Muscle of leg (tissue), 16 donors: ENCODE results near the gene INHBE. TPM values are rescaled to one million over a fixed set of nuclear protein-coding genes. Genes with fewer than 3 reads are reported as not detected.
"Not testable (repeated sequence)": the region's sequence is repeated elsewhere in the genome, so short reads cannot be mapped to it uniquely, and the experiment has no call there.

ENCODE experiments used
- DNase-seq: peaks from one replicate; pipeline ENCODE4 v3.0.0; 2013
- H3K27ac ChIP-seq: one replicate; pipeline ENCODE4 v1.5.1; 2013; ENCODE audit warnings: mild to moderate bottlenecking, low read length, control low read depth
- H3K27me3 ChIP-seq: one replicate; pipeline ENCODE4 v1.6.1; 2013; ENCODE audit warnings: low read length; ENCODE audit not compliant: control insufficient read depth, insufficient read depth
- H3K36me3 ChIP-seq: one replicate; pipeline ENCODE4 v1.6.1; 2013; ENCODE audit warnings: low read length; ENCODE audit not compliant: control insufficient read depth, insufficient read depth
- H3K4me1 ChIP-seq: one replicate; pipeline ENCODE4 v1.6.1; 2013; ENCODE audit warnings: low read length; ENCODE audit not compliant: control insufficient read depth, insufficient read depth
- H3K4me3 ChIP-seq: one replicate; pipeline ENCODE4 v1.5.1; 2013; ENCODE audit warnings: low read length, control low read depth
- H3K9me3 ChIP-seq: replicated peaks from 2 replicates; pipeline ENCODE4 v1.6.1; 2013; ENCODE audit warnings: low read depth, low read length; ENCODE audit not compliant: control insufficient read depth
- WGBS: methylation state at CpG from one replicate; pipeline ENCODE4 v1.1.5; 2013; ENCODE audit warnings: missing lambda C conversion rate; ENCODE audit not compliant: insufficient coverage; 5-methylcytosine and 5-hydroxymethylcytosine counted together
- long read RNA-seq, 11 donors: transcript quantifications; one replicate each; lab custom pipeline, GENCODE V29; 2026
- polyA plus RNA-seq, 8 donors: library from polyadenylated mRNA; unstranded; fragments of 120-200 nt; gene quantifications; one replicate each; pipeline versions ENCODE4 v1.2.1 to v1.2.3, GENCODE V29; 2013; ENCODE audit warnings: inconsistent platforms in 1 of 8, low replicate concordance in 1 of 8; ENCODE audit not compliant: insufficient read length in 8 of 8, insufficient read depth in 1 of 8
- total RNA-seq: library from RNA; stranded (reverse); fragments of 120-200 nt; gene quantifications from one replicate; pipeline ENCODE4 v1.2.4, GENCODE V29; 2013

INHBE gene, protein sequence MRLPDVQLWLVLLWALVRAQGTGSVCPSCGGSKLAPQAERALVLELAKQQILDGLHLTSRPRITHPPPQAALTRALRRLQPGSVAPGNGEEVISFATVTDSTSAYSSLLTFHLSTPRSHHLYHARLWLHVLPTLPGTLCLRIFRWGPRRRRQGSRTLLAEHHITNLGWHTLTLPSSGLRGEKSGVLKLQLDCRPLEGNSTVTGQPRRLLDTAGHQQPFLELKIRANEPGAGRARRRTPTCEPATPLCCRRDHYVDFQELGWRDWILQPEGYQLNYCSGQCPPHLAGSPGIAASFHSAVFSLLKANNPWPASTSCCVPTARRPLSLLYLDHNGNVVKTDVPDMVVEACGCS
- 1.8 TPM for total RNA-seq
- 1 to 10 TPM; 1.4 to 2.9 (median 2.1) TPM for polyA plus RNA-seq
- long read RNA-seq, donor 1, result 0 reads
- long read RNA-seq, donor 2, partial matches to known transcripts, result 0 of 1 reads
- long read RNA-seq, donor 2, other reads (novel, unspliced or antisense), result 0 of 1 reads
- long read RNA-seq, donor 3, result 0 reads
- long read RNA-seq, donor 4, result 0 reads
- long read RNA-seq, donor 5, result 0 reads
- long read RNA-seq, donor 6, partial matches to known transcripts, result 0 of 1 reads
- long read RNA-seq, donor 6, other reads (novel, unspliced or antisense), result 0 of 1 reads
- long read RNA-seq, donor 7, partial matches to known transcripts, result 0 of 2 reads
- long read RNA-seq, donor 7, other reads (novel, unspliced or antisense), result 0 of 2 reads
- long read RNA-seq, donor 8, result 0 reads
- long read RNA-seq, donor 9, partial matches to known transcripts, result 0 of 1 reads
- long read RNA-seq, donor 9, other reads (novel, unspliced or antisense), result 0 of 1 reads
- long read RNA-seq, donor 10, partial matches to known transcripts, result 0 of 1 reads
- long read RNA-seq, donor 10, other reads (novel, unspliced or antisense), result 0 of 1 reads
- long read RNA-seq, donor 11, result 0 reads

DNA sequence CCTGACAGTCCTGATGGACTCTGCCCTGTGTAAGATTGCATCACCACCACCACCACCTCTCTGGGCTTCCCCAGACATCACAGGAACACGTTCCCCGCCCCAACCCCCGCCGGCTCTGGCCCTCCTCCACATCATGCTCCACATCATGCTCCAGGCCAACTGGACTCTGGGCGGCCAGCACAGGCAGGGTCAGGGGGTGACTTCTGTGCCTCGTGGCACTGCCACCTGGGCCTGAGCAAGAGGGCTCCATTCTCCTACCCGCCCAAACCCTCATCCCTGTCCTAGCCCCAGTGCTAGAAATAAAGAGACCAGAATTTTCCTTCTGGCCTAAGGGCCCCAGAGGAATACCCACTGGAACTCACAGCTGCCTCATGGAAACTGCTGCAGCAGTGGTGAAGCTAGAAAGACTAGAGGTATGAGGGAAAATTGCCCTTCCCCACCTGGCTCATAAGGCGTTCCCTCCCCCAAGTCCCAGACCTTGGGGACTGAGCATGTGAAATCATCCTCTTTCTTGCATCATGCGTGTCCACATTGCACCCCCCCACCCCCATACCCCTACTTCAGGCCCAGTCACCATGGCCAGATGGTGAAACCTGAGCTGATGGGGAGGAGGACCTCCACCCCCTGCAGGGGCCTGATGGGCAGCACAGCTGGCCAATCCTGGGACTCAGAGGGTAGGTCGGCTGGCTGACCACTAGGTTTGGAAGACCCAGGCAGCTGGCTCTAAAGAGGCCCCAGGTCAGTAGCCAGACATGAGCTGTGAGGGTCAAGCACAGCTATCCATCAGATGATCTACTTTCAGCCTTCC is at the start of gene INHBE:
Gene INHBE, plus strand, starts transcription at position 742 of the 808 bp plus-strand sequence. CDS start 230 bp downstream, outside the sequence.
- no peaks in the 10 kb centered on the region for H3K9me3 ChIP-seq
- no peaks in the 10 kb centered on the region for H3K27me3 ChIP-seq
- no peaks in the 10 kb centered on the region for H3K36me3 ChIP-seq
- WGBS, result 28% methylated on average over 9 of the region's 10 CpGs
- H3K4me1 ChIP-seq, result peaks cover 54% of the 10 kb centered on the region
- H3K27ac ChIP-seq, result peak within 1 kb of the TSS; percentile 60
- H3K4me3 ChIP-seq, result no peak within 1 kb of the TSS
- peak; percentile 69 for DNase-seq

DNA sequence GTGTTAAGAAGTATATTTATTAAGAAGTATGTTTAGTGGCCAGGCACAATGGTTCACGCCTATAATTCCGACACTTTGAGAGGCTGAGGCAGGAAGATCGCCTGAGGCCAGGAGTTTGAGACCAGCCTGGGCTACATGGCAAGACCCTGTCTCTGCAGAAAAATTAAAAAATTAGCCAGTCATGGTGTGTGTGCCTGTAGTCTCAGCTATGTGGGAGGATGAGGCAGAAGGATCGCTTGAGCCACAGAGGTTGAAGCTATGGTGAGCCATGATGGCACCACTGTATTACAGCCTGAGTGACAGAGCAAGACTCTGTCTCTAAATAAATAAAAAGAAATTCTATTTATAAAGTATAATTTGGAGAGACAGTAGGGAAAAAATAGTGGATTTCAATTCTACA is 44.6 kb upstream of the INHBE start:
- H3K9me3 ChIP-seq, result no peaks in the 10 kb centered on the region
- no peaks in the 10 kb centered on the region for H3K27me3 ChIP-seq
- 97% methylated on average over 3 of the region's 4 CpGs for WGBS
- DNase-seq, result no peak
- no peaks in the 10 kb centered on the region for H3K4me1 ChIP-seq
- no peak overlapping the region for H3K27ac ChIP-seq
- no peaks in the 10 kb centered on the region for H3K36me3 ChIP-seq
- H3K4me3 ChIP-seq, result no peak overlapping the region

DNA sequence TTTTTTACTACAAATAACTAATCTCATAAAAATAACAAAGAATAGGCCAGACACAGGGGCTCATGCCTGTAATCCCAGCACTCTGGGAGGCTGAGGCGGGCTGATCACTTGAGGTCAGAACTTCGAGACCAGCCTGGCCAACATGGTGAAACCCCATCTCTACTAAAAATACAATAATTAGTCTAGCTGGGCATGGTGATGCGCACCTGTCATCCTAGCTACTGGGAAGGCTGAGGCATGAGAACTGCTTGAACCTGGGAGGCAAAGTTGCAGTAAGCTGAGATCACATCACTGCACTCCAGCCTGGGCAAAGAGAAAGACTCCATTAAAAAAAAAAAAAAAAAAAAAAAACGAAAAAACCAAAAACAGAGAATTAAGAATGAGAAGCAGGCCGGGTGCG is 40.9 kb upstream of the INHBE start:
- not testable (repeated sequence) for H3K4me3 ChIP-seq, H3K27ac ChIP-seq, H3K27me3 ChIP-seq, H3K9me3 ChIP-seq, H3K4me1 ChIP-seq, DNase-seq, H3K36me3 ChIP-seq
- no CpG with 5 or more reads among the region's 6 CpGs for whole genome bisulfite sequencing

DNA sequence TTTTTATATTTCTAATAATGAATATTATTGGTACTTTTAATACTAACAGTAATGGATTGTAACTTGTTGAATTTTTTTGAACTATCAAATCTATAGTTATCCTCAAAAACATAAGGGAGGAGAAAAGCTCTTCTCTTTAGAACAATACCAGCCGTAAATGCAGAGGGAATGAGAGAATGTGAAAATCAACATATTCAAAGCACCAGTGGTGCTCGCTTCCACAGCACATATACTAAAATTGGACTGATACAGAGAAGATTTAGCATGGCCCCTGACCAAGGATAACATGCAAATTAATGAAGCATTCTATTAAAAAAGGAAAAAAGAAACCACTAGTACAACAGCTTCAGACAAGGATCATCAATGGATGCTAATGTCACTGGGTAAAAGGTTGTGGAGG is 40.0 kb upstream of the INHBE start:
- no peak for DNase-seq
- Histone ChIP-seq H3K9me3 (no peaks in the 10 kb centered on the region), H3K4me3 (no peak overlapping the region), H3K27me3 (no peaks in the 10 kb centered on the region), H3K36me3 (no peaks in the 10 kb centered on the region), H3K4me1 (no peaks in the 10 kb centered on the region), H3K27ac (no peak overlapping the region)
- WGBS, result no CpG with 5 or more reads among the region's 2 CpGs

DNA sequence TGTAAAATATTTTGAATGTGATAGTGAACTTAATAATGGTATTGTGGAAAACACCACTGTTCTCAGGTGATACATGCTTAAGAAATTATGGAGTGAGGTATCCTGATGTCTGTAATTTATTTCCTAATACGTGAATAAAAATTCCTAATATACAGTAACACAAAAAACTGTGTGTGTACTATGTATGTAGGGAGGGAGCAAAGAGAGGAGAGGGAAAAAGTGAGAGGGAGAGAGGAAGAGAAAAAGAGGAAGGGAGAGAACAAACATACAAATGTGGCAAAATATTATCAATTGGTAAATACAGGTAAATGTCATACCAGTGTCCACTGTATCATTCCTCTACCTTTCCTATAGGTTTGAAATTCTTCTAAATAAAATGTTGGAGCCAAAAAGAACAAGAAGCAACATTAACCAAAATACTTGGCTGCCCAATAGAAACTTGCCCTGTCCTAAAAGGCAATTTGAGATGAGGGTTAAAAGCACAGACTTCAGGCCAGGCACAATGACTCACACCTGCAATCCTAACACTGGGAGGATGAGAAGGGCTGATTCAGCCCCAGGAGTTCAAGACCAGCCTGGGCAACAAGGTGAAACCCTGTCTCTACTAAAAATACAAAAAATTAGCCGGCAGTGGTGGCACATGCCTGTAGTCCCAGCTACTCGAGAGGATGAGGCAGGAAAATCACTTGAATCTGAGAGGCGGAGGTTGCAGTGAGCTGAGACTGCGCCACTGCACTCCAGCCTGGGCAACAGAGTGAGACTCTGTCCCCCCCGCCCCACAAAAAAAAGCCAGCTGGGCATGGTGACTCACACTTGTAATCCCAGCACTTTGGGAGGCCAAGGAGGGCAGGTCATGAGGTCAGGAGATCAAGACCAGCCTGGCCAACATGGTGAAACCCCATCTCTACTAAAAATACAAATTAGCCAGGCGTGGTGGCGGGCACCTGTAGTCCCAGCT is 38.8 kb upstream of the INHBE start:
- WGBS, result 94% methylated on average over 7 of the region's 8 CpGs
- Histone ChIP-seq H3K36me3 (peaks cover 6% of the 10 kb centered on the region), H3K27ac (no peak overlapping the region), H3K9me3 (no peaks in the 10 kb centered on the region), H3K27me3 (no peaks in the 10 kb centered on the region), H3K4me1 (no peaks in the 10 kb centered on the region), H3K4me3 (no peak overlapping the region)
- no peak for DNase-seq

DNA sequence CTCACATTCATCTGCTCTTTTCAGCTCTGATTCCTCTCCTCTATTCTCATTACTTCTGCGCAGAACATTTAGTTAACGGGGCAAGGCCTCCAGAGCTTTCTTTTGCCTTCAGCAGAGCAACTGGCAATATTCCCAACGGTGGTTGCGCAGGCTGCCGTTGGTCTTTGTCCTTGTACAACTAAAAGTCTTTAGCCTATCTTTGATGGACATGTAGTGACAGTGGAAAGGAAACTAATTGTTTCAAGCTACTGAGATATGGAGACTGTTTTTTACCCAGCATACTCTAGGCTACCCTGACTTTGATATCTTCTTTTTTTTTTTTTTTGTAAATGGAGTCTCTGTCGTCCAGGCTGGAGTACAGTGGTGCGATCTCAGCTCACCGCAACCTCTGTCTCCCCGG is 36.9 kb upstream of the INHBE start:
- H3K9me3 ChIP-seq, result no peaks in the 10 kb centered on the region
- WGBS, result 85% methylated on average over 2 of the region's 9 CpGs
- no peaks in the 10 kb centered on the region for H3K4me1 ChIP-seq
- DNase-seq, result no peak
- H3K27ac ChIP-seq, result no peak overlapping the region
- H3K27me3 ChIP-seq, result no peaks in the 10 kb centered on the region
- H3K36me3 ChIP-seq, result peaks cover 16% of the 10 kb centered on the region
- no peak overlapping the region for H3K4me3 ChIP-seq

DNA sequence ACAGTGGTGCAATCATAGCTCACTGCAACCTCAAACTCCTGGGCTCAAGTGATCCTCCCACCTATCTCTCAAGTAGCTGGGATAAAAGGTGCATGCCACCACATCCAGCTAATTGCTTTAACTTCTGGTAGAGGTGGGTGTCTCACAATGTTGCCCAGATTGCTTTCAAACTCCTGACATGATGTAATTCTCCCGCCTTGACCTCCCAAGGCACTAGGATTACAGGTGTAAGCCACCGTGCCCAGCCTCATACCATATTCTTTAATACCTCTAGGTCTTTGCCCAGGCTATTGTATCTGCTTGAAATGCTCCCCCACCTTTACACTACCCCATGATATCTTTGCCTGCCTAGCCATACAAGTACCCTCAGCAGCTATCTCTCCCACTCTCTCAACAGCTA is 35.6 kb upstream of the INHBE start:
- Histone ChIP-seq H3K4me3 (no peak overlapping the region), H3K9me3 (no peaks in the 10 kb centered on the region), H3K27ac (no peak overlapping the region), H3K27me3 (no peaks in the 10 kb centered on the region), H3K4me1 (no peaks in the 10 kb centered on the region), H3K36me3 (peaks cover 22% of the 10 kb centered on the region)
- 91% methylated on average over 2 of the region's 2 CpGs for WGBS
- DNase-seq, result no peak

DNA sequence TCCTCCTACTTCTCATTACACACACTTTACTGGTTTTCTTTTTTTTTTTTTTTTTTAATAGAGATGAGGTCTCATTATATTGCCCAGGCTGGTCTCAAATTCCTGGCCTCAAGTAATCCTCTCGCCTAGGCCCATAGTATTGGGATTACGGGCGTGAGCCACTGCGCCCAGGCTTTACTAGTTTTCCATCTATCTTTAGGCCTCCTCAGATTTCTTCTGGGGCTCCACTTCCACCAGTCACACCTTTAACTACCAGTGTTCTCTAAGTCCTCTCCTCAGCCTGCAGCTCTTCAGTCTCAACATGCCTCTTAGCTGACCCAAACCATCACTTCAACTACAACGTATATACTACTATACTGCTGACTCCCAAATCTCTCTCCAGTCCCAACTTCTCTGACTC is 34.6 kb upstream of the INHBE start:
- DNase-seq, result no peak
- WGBS, result 97% methylated on average over 5 of the region's 5 CpGs
- peaks cover 22% of the 10 kb centered on the region for H3K36me3 ChIP-seq
- no peak overlapping the region for H3K27ac ChIP-seq
- H3K9me3 ChIP-seq, result no peaks in the 10 kb centered on the region
- no peak overlapping the region for H3K4me3 ChIP-seq
- H3K4me1 ChIP-seq, result no peaks in the 10 kb centered on the region
- H3K27me3 ChIP-seq, result no peaks in the 10 kb centered on the region

DNA sequence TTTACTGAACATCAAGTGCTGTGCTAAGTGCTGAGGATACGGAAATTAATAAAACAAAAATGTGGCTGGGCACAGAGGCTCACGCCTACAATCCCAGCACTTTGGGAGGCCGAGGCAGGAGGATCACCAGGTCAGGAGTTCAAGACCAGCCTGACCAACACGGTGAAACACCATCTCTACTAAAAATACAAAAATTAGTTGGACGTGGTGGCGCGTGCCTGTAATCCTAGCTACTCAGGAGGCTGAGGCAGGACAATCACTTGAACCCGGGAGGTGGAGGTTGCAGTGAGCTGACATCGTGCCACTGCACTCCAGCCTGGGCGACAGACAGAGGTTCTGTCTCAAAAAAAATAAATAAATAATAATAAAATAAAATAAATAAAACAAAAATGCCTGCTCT is 28.2 kb upstream of the INHBE start:
- not testable (repeated sequence) for H3K27ac ChIP-seq, H3K27me3 ChIP-seq, H3K4me3 ChIP-seq, DNase-seq, H3K4me1 ChIP-seq, H3K9me3 ChIP-seq
- 90% methylated on average over 5 of the region's 10 CpGs for WGBS
- peaks cover 16% of the 10 kb centered on the region for H3K36me3 ChIP-seq
